Caco-2 (cell line): Measurements from ENCODE around the gene WASHC2A. TPM values are rescaled to one million over a fixed set of nuclear protein-coding genes. Genes with fewer than 3 reads are reported as not detected.
"Not testable (repeated sequence)": the region's sequence is repeated elsewhere in the genome, so short reads cannot be mapped to it uniquely, and the experiment has no call there.

Experiments used
- BruUV-seq: library from RNA; stranded (reverse); fragments of 400-500 nt; replicated peaks from 2 replicates; lab custom pipeline; 2021; lab: Mats Ljungman, UMichigan
- CTCF ChIA-PET: fragments of 300-600 bp; sonication (Branson Sonifier 250); formaldehyde crosslinking; loops from one replicate; lab custom pipeline; 2022; ENCODE audit warnings: antibody characterized with exemption; lab: Charles Lee
- POLR2A ChIA-PET: fragments of 300-600 bp; sonication (Branson Sonifier 250); formaldehyde crosslinking; loops from one replicate; lab custom pipeline; 2022; ENCODE audit warnings: antibody characterized with exemption; lab: Charles Lee
- DNase-seq, 2 experiments: peaks; one replicate each; pipeline versions ENCODE4 v3.0.0 to v3.0.0-alpha.2; 2020 to 2022
- H3K27me3 ChIP-seq: replicated peaks from 2 replicates; pipeline ENCODE4 v1.6.0; 2011; ENCODE audit warnings: low read length; ENCODE audit not compliant: control insufficient read depth, insufficient read depth
- H3K36me3 ChIP-seq: 2 replicates; pipeline ENCODE4 v1.5.1; 2011; ENCODE audit warnings: low read length; ENCODE audit not compliant: control insufficient read depth, insufficient read depth
- H3K4me1 ChIP-seq: fragments of 250-450 bp; sonication (Bioruptor Pico); 2 replicates; pipeline ENCODE4 v1.5.1; 2020; ENCODE audit warnings: mild to moderate bottlenecking
- H3K4me3 ChIP-seq: 2 replicates; pipeline ENCODE4 v1.5.1; 2011; ENCODE audit warnings: low read depth, mild to moderate bottlenecking, control low read depth, low read length
- H3K9me3 ChIP-seq: fragments of 250-450 bp; sonication (Bioruptor Pico); 2 replicates; pipeline ENCODE4 v1.5.1; 2020; ENCODE audit warnings: mild to moderate bottlenecking, moderate library complexity
- H3K27ac Mint-ChIP-seq: one replicate; pipeline ENCODE4 v1.8.0; 2022; ENCODE audit warnings: mixed read lengths; ENCODE audit not compliant: unreplicated experiment
- H3K27me3 Mint-ChIP-seq: one replicate; pipeline ENCODE4 v1.8.0; 2022; ENCODE audit warnings: mixed read lengths; ENCODE audit not compliant: insufficient read depth, unreplicated experiment
- H3K36me3 Mint-ChIP-seq: one replicate; pipeline ENCODE4 v1.8.0; 2022; ENCODE audit warnings: mild to moderate bottlenecking, mixed read lengths; ENCODE audit not compliant: insufficient read depth, unreplicated experiment
- H3K4me1 Mint-ChIP-seq: one replicate; pipeline ENCODE4 v1.8.0; 2022; ENCODE audit warnings: low read depth, mixed read lengths; ENCODE audit not compliant: unreplicated experiment
- H3K4me3 Mint-ChIP-seq: one replicate; pipeline ENCODE4 v1.8.0; 2022; ENCODE audit warnings: mild to moderate bottlenecking, moderate library complexity, mixed read lengths; ENCODE audit not compliant: unreplicated experiment
- H3K9me3 Mint-ChIP-seq: one replicate; pipeline ENCODE4 v1.8.0; 2022; ENCODE audit warnings: mixed read lengths; ENCODE audit not compliant: unreplicated experiment
- CTCF ChIP-seq, 2 experiments: fragments of 200-600 bp in 1 of 2; IDR thresholded peaks; 1 replicate in 1 of 2; 2 replicates in 1 of 2; pipeline versions ENCODE4 v1.5.1 to v1.8.0; 2011 to 2022; ENCODE audit warnings: antibody characterized with exemption in 1 of 2, control low read depth in 1 of 2, inconsistent platforms in 1 of 2, low read depth in 1 of 2, low read length in 1 of 2, mild to moderate bottlenecking in 1 of 2, moderate library complexity in 1 of 2; ENCODE audit not compliant: insufficient read depth in 1 of 2, severe bottlenecking in 1 of 2, unreplicated experiment in 1 of 2
- intact Hi-C: fragments of 100-400 bp; cut with micrococcal nuclease; formaldehyde crosslinking; loops from one replicate; pipeline ENCODE4 v1.10.0; 2022; ENCODE audit not compliant: unreplicated experiment
- total RNA-seq: library from RNA; stranded (reverse); gene quantifications from 2 replicates; pipeline ENCODE4 v1.2.3, GENCODE V29; 2022

The WASHC2A gene
- total RNA-seq, 1 experiment from 2014 or later: 73.1 TPM

- H3K9me3 ChIP-seq: no peaks in the 10 kb centered on the region
- intact Hi-C loops: no loop called here
- BruUV-seq: no TSS peak
- H3K4me1 Mint-ChIP-seq: peaks cover 17% of the 10 kb centered on the region
- H3K4me1 ChIP-seq: peaks cover 3% of the 10 kb centered on the region
- peaks cover 9% of the 10 kb centered on the region for H3K36me3 Mint-ChIP-seq
- TF ChIP-seq CTCF (IDR thresholded peaks at IDR 0.05; ENCODE audit: insufficient read depth in 1 of 2, low read depth in 1 of 2, low read length in 1 of 2, severe bottlenecking in 1 of 2, unreplicated experiment in 1 of 2): peak in 1 of 2 experiments; percentile 5
- no peak overlapping the region for H3K4me3 ChIP-seq
- H3K27ac Mint-ChIP-seq: no peak overlapping the region
- POLR2A ChIA-PET: no interaction called here
- no peak for DNase-seq
- no peaks in the 10 kb centered on the region for H3K27me3 ChIP-seq
- CTCF ChIA-PET: no interaction called here
- no peaks in the 10 kb centered on the region for H3K36me3 ChIP-seq
- H3K27me3 Mint-ChIP-seq: no peaks in the 10 kb centered on the region
- no peaks in the 10 kb centered on the region for H3K9me3 Mint-ChIP-seq
- H3K4me3 Mint-ChIP-seq: no peak overlapping the region
These were observed 4.7 kb upstream of the WASHC2A start for GRCh38 chr10:50063100-50063499.

- H3K36me3 ChIP-seq, CTCF ChIA-PET, intact Hi-C loops, H3K27me3 ChIP-seq, H3K27me3 Mint-ChIP-seq, H3K9me3 ChIP-seq, BruUV-seq, POLR2A ChIA-PET, DNase-seq, H3K9me3 Mint-ChIP-seq, H3K4me1 Mint-ChIP-seq, H3K4me1 ChIP-seq: not testable (repeated sequence)
- peak overlapping the region; percentile 94 for H3K27ac Mint-ChIP-seq
- H3K4me3 Mint-ChIP-seq: peak overlapping the region; percentile 81
- H3K4me3 ChIP-seq: peak overlapping the region; percentile 69
- peaks cover 24% of the 10 kb centered on the region for H3K36me3 Mint-ChIP-seq
These were observed 552 bp downstream of the WASHC2A start for GRCh38 chr10:50068352-50068659.

- H3K36me3 Mint-ChIP-seq: peaks cover 14% of the 10 kb centered on the region
- CTCF ChIA-PET, H3K36me3 ChIP-seq, H3K4me3 ChIP-seq, H3K4me3 Mint-ChIP-seq, H3K27me3 Mint-ChIP-seq, BruUV-seq, H3K27me3 ChIP-seq, DNase-seq, H3K4me1 Mint-ChIP-seq, intact Hi-C loops, H3K27ac Mint-ChIP-seq, POLR2A ChIA-PET, H3K9me3 Mint-ChIP-seq, H3K9me3 ChIP-seq, H3K4me1 ChIP-seq: not testable (repeated sequence)
These were observed 7.4 kb downstream of the WASHC2A start for GRCh38 chr10:50075139-50075538.

- CTCF ChIA-PET: not testable (repeated sequence)
- peak; percentile 20 to 29 for TF ChIP-seq CTCF (IDR thresholded peaks at IDR 0.05; ENCODE audit: insufficient read depth in 1 of 2, low read depth in 1 of 2, low read length in 1 of 2, severe bottlenecking in 1 of 2, unreplicated experiment in 1 of 2)
These were observed 7.8 kb downstream of the WASHC2A start for GRCh38 chr10:50075544-50075943.

GRCh38 chr10:50091304-50091703, 23.6 kb downstream of the WASHC2A start:
- BruUV-seq, H3K4me1 Mint-ChIP-seq, H3K4me3 ChIP-seq, H3K9me3 Mint-ChIP-seq, H3K4me1 ChIP-seq, CTCF ChIA-PET, H3K27me3 ChIP-seq, H3K9me3 ChIP-seq, intact Hi-C loops, POLR2A ChIA-PET, H3K27me3 Mint-ChIP-seq, H3K27ac Mint-ChIP-seq, H3K36me3 ChIP-seq, H3K4me3 Mint-ChIP-seq, DNase-seq: not testable (repeated sequence)
- peaks cover 23% of the 10 kb centered on the region for H3K36me3 Mint-ChIP-seq

More at GRCh38 chr10:50075544-50075943, 7.8 kb downstream of the WASHC2A start:
- H3K4me3 ChIP-seq, H3K36me3 ChIP-seq, H3K9me3 ChIP-seq, H3K27me3 ChIP-seq, DNase-seq, H3K27me3 Mint-ChIP-seq, H3K4me1 Mint-ChIP-seq, H3K4me3 Mint-ChIP-seq, H3K27ac Mint-ChIP-seq, intact Hi-C loops, POLR2A ChIA-PET, BruUV-seq, H3K4me1 ChIP-seq, H3K9me3 Mint-ChIP-seq: not testable (repeated sequence)
- peaks cover 14% of the 10 kb centered on the region for H3K36me3 Mint-ChIP-seq

GRCh38 chr10:50092928-50093327, 25.2 kb downstream of the WASHC2A start:
- H3K9me3 ChIP-seq, H3K4me1 ChIP-seq, POLR2A ChIA-PET, BruUV-seq, intact Hi-C loops, DNase-seq, H3K27me3 Mint-ChIP-seq, H3K9me3 Mint-ChIP-seq, H3K27me3 ChIP-seq, H3K27ac Mint-ChIP-seq, H3K4me1 Mint-ChIP-seq, H3K4me3 Mint-ChIP-seq, CTCF ChIA-PET, H3K4me3 ChIP-seq, H3K36me3 ChIP-seq: not testable (repeated sequence)
- peaks cover 23% of the 10 kb centered on the region for H3K36me3 Mint-ChIP-seq
